ENCODE data around the gene UBA3.
A peak's percentile ranks its signal among the peaks of the same experiment; 100 is the strongest.

UBA3 gene

GRCh38 chr3:69065318-69065964 lies 14.7 kb downstream of the UBA3 start:
- no peak for DNase-seq

GRCh38 chr3:69063636-69064035 lies 16.5 kb downstream of the UBA3 start:
- DNase-seq, result no peak

- no peak for DNase-seq
Measured at GRCh38 chr3:69059688-69060087, 20.5 kb downstream of the UBA3 start.

- DNase-seq, result no peak
Measured at GRCh38 chr3:69058947-69059224, 21.3 kb downstream of the UBA3 start.

GRCh38 chr3:69058180-69058946 lies 21.8 kb downstream of the UBA3 start:
- no peak for DNase-seq

- no peak for DNase-seq
Measured at GRCh38 chr3:69052472-69052898, 27.7 kb downstream of the UBA3 start.

- peak; percentile 92 for DNase-seq
Measured at GRCh38 chr3:69051756-69052471, 28.3 kb downstream of the UBA3 start, which contains the start of gene TMF1. Gene TMF1, minus strand, starts transcription at chr3:69052333. Its CDS starts 247 bp downstream, at chr3:69052086.

- no peak for DNase-seq
Measured at GRCh38 chr3:69048990-69049389, 31.2 kb downstream of the UBA3 start.

- no peak for DNase-seq
Measured at GRCh38 chr3:69044608-69045007, 35.6 kb downstream of the UBA3 start.

GRCh38 chr3:69033470-69033869 lies 46.7 kb downstream of the UBA3 start:
- DNase-seq, result peak; percentile 43

- DNase-seq, result no peak
Measured at GRCh38 chr3:69032737-69033136, 47.4 kb downstream of the UBA3 start.

GRCh38 chr3:69032142-69032541 lies 48.0 kb downstream of the UBA3 start:
- DNase-seq, result peak; percentile 19

- DNase-seq, result no peak
Measured at GRCh38 chr3:69031635-69032034, 48.5 kb downstream of the UBA3 start.

- DNase-seq, result no peak
Measured at GRCh38 chr3:69020857-69021256, 59.3 kb downstream of the UBA3 start.

- DNase-seq, result no peak
Measured at GRCh38 chr3:69020424-69020823, 59.7 kb downstream of the UBA3 start.

GRCh38 chr3:69016901-69017300 lies 63.3 kb downstream of the UBA3 start:
- no peak for DNase-seq

GRCh38 chr3:69016102-69016501 lies 64.1 kb downstream of the UBA3 start:
- DNase-seq, result no peak

GRCh38 chr3:69014022-69014580 lies 66.1 kb downstream of the UBA3 start:
- no peak for DNase-seq

GRCh38 chr3:69013253-69014021 lies 66.7 kb downstream of the UBA3 start, which contains the start of gene EOGT:
Gene EOGT, minus strand, starts transcription at chr3:69013684. Its CDS starts 3,838 bp downstream, at chr3:69009846.
- DNase-seq, result peak; percentile 43

- no peak for DNase-seq
Measured at GRCh38 chr3:69012800-69013252, 67.3 kb downstream of the UBA3 start.

- no peak for DNase-seq
Measured at GRCh38 chr3:69012100-69012799, 67.9 kb downstream of the UBA3 start.

All from NCI-H226 (cell line).